ENCODE data around the gene EIPR1.

GRCh38 chr2:3181416-3182010, 196.1 kb downstream of the EIPR1 start:
- TF ChIP-seq POLR2A (IDR thresholded peaks at IDR 0.05; ENCODE audit: low read depth), result no peak
- TF ChIP-seq, protein P1, sequence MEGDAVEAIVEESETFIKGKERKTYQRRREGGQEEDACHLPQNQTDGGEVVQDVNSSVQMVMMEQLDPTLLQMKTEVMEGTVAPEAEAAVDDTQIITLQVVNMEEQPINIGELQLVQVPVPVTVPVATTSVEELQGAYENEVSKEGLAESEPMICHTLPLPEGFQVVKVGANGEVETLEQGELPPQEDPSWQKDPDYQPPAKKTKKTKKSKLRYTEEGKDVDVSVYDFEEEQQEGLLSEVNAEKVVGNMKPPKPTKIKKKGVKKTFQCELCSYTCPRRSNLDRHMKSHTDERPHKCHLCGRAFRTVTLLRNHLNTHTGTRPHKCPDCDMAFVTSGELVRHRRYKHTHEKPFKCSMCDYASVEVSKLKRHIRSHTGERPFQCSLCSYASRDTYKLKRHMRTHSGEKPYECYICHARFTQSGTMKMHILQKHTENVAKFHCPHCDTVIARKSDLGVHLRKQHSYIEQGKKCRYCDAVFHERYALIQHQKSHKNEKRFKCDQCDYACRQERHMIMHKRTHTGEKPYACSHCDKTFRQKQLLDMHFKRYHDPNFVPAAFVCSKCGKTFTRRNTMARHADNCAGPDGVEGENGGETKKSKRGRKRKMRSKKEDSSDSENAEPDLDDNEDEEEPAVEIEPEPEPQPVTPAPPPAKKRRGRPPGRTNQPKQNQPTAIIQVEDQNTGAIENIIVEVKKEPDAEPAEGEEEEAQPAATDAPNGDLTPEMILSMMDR (IDR thresholded peaks at IDR 0.05), result no peak
- no peak for TF ChIP-seq POLR2AphosphoS5 (IDR thresholded peaks at IDR 0.05)

All from esophagus muscularis mucosa (tissue), 3 donors.